Measurements from ENCODE around the gene ZNF619. TPM values are rescaled to one million over a fixed set of nuclear protein-coding genes. Genes with fewer than 3 reads are reported as not detected.

The ZNF619 gene
- total and polyA plus RNA-seq, 9 of the 15 experiments (the other 6 are each of a cell fraction or from before 2014, with no cell fraction given), result 1.3 to 9.1 (median 6.3) TPM

DNA sequence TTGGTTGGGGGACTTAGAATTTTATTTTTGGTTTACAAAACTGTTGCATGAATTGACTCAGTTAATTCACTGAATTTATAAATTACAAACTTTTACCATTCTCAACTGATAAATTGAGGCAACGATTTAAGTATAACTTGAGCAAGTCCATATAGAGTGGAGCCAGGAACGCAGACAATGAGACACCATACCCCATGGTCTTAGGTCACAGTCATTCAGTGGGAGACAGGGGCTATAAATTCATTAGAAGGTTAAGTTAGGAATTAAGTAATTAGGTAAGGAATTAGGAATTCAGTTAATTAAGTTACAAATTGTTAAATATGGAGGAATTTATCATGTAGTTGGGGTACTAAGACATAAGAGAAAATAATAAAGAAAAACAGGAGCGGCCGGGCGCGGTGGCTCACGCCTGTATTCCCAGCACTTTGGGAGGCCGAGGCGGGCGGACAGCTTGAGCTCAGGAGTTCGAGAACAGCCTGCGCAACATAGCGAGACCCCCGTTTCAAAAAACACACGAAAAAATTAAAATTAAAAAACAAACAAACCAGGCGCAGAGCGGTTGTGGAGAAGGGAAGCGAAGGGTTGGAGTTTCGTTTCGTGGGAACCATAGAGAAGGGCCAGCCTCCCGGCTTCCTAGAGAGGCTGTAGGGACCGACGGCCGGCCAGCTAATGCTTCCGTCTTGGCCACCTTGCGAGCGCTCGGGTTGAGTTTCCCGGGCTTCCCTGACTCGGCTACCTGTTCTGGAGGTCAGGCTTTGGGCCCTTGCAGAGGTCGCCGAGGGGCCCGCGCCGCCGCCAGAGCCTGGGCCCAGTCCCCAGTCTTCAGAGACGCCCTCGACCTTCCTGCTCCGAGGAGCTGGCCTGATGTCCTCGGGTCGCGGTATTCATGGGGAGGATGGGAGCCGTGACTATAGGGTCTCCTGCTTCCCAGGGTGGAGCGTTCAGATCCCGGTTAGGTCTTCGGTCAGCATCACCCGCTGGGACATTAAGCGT, at the start of gene ZNF619 (continued):
- TF ChIP-seq VEZF1 (CRISPR knock-in tag; IDR thresholded peaks at IDR 0.05) (peak; percentile 20; the same call in 1 of the 2 replicates), SIN3B (IDR thresholded peaks at IDR 0.05; ENCODE audit: low read depth) (0 out of 2 replicates have a peak, but pooled peaks have one; percentile 37), ZBTB8A (IDR thresholded peaks at IDR 0.05; ENCODE audit: partially characterized antibody) (no peak), TFAM (CRISPR knock-in tag; conservative IDR thresholded peaks at IDR 0.05) (no peak), KHSRP (IDR thresholded peaks at IDR 0.05) (no peak), CSDE1 (IDR thresholded peaks at IDR 0.05) (no peak), ZNF444 (CRISPR knock-in tag; IDR thresholded peaks at IDR 0.05) (no peak), ZFP91 (CRISPR knock-in tag; IDR thresholded peaks at IDR 0.05) (no peak), NR2C2 (CRISPR knock-in tag; IDR thresholded peaks at IDR 0.05) (no peak), NR2C2 (tag; IDR thresholded peaks at IDR 0.05) (peak; percentile 81), GTF2B (IDR thresholded peaks at IDR 0.05; ENCODE audit: extremely low read depth, insufficient read length) (no peak), ETV1 (tag; conservative IDR thresholded peaks at IDR 0.05; ENCODE audit: low read depth) (peak; percentile 50), SREBF2 (CRISPR knock-in tag; IDR thresholded peaks at IDR 0.05) (no peak), DEAF1 (CRISPR knock-in tag; IDR thresholded peaks at IDR 0.05) (no peak), HEY1 (CRISPR knock-in tag; IDR thresholded peaks at IDR 0.05; ENCODE audit: borderline replicate concordance) (no peak), ZNF696 (CRISPR knock-in tag; conservative IDR thresholded peaks at IDR 0.05) (no peak), MEF2D (tag; conservative IDR thresholded peaks at IDR 0.05; ENCODE audit: low read depth) (no peak), HMG20A (CRISPR knock-in tag; conservative IDR thresholded peaks at IDR 0.05) (no peak)
- TF ChIP-seq, protein P1, sequence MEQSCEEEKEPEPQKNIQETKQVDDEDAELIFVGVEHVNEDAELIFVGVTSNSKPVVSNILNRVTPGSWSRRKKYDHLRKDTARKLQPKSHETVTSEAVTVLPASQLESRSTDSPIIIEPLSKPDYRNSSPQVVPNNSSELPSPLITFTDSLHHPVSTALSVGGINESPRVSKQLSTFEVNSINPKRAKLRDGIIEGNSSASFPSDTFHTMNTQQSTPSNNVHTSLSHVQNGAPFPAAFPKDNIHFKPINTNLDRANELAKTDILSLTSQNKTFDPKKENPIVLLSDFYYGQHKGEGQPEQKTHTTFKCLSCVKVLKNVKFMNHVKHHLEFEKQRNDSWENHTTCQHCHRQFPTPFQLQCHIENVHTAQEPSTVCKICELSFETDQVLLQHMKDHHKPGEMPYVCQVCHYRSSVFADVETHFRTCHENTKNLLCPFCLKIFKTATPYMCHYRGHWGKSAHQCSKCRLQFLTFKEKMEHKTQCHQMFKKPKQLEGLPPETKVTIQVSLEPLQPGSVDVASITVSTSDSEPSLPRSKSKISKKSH (CRISPR knock-in tag; IDR thresholded peaks at IDR 0.05), result no peak

Data from K562 (cell line).